H9 (cell line): ENCODE data around the gene CTAGE1. TPM values are rescaled to one million over a fixed set of nuclear protein-coding genes. Genes with fewer than 3 reads are reported as not detected.

ENCODE experiments used
- DNase-seq: peaks from one replicate; pipeline ENCODE4 v3.0.0-alpha.2; 2017
- H2AFZ ChIP-seq: one replicate; pipeline ENCODE4 v1.6.1; 2013; ENCODE audit warnings: mild to moderate bottlenecking, low read length, control low read depth, moderate library complexity
- H2AK5ac ChIP-seq: 2 replicates; pipeline ENCODE4 v1.6.1; 2013; ENCODE audit warnings: low read length, control low read depth, mixed read lengths; ENCODE audit not compliant: insufficient read length
- H2BK120ac ChIP-seq: one replicate; pipeline ENCODE4 v1.6.1; 2013; ENCODE audit warnings: low read depth, mild to moderate bottlenecking, low read length, control low read depth, inconsistent platforms; ENCODE audit not compliant: poor library complexity, severe bottlenecking
- H2BK12ac ChIP-seq: 2 replicates; pipeline ENCODE4 v1.6.1; 2013; ENCODE audit warnings: low read length, control low read depth, mixed read lengths, low read depth; ENCODE audit not compliant: insufficient read length
- H2BK15ac ChIP-seq: 2 replicates; pipeline ENCODE4 v1.6.1; 2013; ENCODE audit warnings: low read depth, low read length, control low read depth
- H2BK20ac ChIP-seq: one replicate; pipeline ENCODE4 v1.6.1; 2013; ENCODE audit warnings: low read depth, mild to moderate bottlenecking, low read length, control low read depth, inconsistent platforms; ENCODE audit not compliant: poor library complexity, severe bottlenecking
- H2BK5ac ChIP-seq: 2 replicates; pipeline ENCODE4 v1.6.1; 2013; ENCODE audit warnings: low read length, control low read depth, mixed read lengths; ENCODE audit not compliant: insufficient read length
- H3K14ac ChIP-seq: 2 replicates; pipeline ENCODE4 v1.6.1; 2013; ENCODE audit warnings: low read length, control low read depth; ENCODE audit not compliant: insufficient read depth
- H3K18ac ChIP-seq: 2 replicates; pipeline ENCODE4 v1.6.1; 2013; ENCODE audit warnings: low read depth, mild to moderate bottlenecking, mixed read lengths, low read length, control low read depth; ENCODE audit not compliant: insufficient read length
- H3K23ac ChIP-seq: 2 replicates; pipeline ENCODE4 v1.6.1; 2013; ENCODE audit warnings: low read length, control low read depth, mixed read lengths, low read depth; ENCODE audit not compliant: insufficient read length
- H3K23me2 ChIP-seq: 2 replicates; pipeline ENCODE4 v1.6.1; 2013; ENCODE audit warnings: low read depth, mild to moderate bottlenecking, mixed read lengths, low read length, control low read depth; ENCODE audit not compliant: insufficient read length, poor library complexity, severe bottlenecking
- H3K27ac ChIP-seq: 2 replicates; pipeline ENCODE4 v1.5.1; 2013; ENCODE audit warnings: low read length, control low read depth, mixed read lengths, low read depth; ENCODE audit not compliant: insufficient read length
- H3K27me3 ChIP-seq: 2 replicates; pipeline ENCODE4 v1.6.1; 2013; ENCODE audit warnings: low read length, control low read depth, inconsistent platforms; ENCODE audit not compliant: insufficient read depth
- H3K4ac ChIP-seq: 2 replicates; pipeline ENCODE4 v1.6.1; 2013; ENCODE audit warnings: low read depth, mild to moderate bottlenecking, control low read depth, inconsistent platforms, low read length, moderate library complexity
- H3K4me1 ChIP-seq: 2 replicates; pipeline ENCODE4 v1.6.1; 2013; ENCODE audit warnings: low read length, control low read depth, inconsistent platforms; ENCODE audit not compliant: insufficient read depth
- H3K4me2 ChIP-seq: 2 replicates; pipeline ENCODE4 v1.6.1; 2013; ENCODE audit warnings: low read length, control low read depth, mixed read lengths; ENCODE audit not compliant: insufficient read length, insufficient read depth
- H3K56ac ChIP-seq: 2 replicates; pipeline ENCODE4 v1.6.1; 2013; ENCODE audit warnings: low read depth, mild to moderate bottlenecking, mixed read lengths, low read length, control low read depth; ENCODE audit not compliant: insufficient read length
- H3K79me1 ChIP-seq: 2 replicates; pipeline ENCODE4 v1.6.1; 2013; ENCODE audit warnings: low read depth, mild to moderate bottlenecking, moderate library complexity, low read length, control low read depth, inconsistent platforms; ENCODE audit not compliant: insufficient read depth, poor library complexity, severe bottlenecking
- H3K79me2 ChIP-seq: 2 replicates; pipeline ENCODE4 v1.6.1; 2013; ENCODE audit warnings: low read length, control low read depth, inconsistent platforms; ENCODE audit not compliant: insufficient read depth
- H3K9ac ChIP-seq: 2 replicates; pipeline ENCODE4 v1.6.1; 2013; ENCODE audit warnings: low read length, control low read depth, mixed read lengths; ENCODE audit not compliant: insufficient read length; ENCODE audit errors: extremely low read depth
- H3K9me3 ChIP-seq: one replicate; pipeline ENCODE4 v1.6.1; 2013; ENCODE audit warnings: low read depth, low read length, inconsistent platforms; ENCODE audit not compliant: control insufficient read depth
- H3T11ph ChIP-seq: one replicate; pipeline ENCODE4 v1.6.1; 2013; ENCODE audit warnings: mild to moderate bottlenecking, low read length, control low read depth, inconsistent platforms
- H4K20me1 ChIP-seq: one replicate; pipeline ENCODE4 v1.6.1; 2013; ENCODE audit not compliant: control insufficient read depth, insufficient read length, insufficient read depth
- H4K5ac ChIP-seq: 2 replicates; pipeline ENCODE4 v1.6.1; 2013; ENCODE audit warnings: low read depth, mild to moderate bottlenecking, mixed read lengths, low read length, control low read depth; ENCODE audit not compliant: insufficient read length
- H4K8ac ChIP-seq: replicated peaks from 2 replicates; pipeline ENCODE4 v1.6.1; 2013; ENCODE audit warnings: low read length, control low read depth, mixed read lengths, low read depth; ENCODE audit not compliant: insufficient read length
- H4K91ac ChIP-seq: 2 replicates; pipeline ENCODE4 v1.6.1; 2013; ENCODE audit warnings: low read depth, mild to moderate bottlenecking, moderate library complexity, mixed read lengths, low read length, control low read depth; ENCODE audit not compliant: insufficient read length
- H3K27ac Mint-ChIP-seq, 3 experiments: 2 replicates in 2 of 3; 3 replicates in 1 of 3; pipeline ENCODE4 v1.8.0; 2020 to 2021; ENCODE audit warnings: mixed read lengths in 3 of 3, mild to moderate bottlenecking in 1 of 3, moderate library complexity in 1 of 3
- H3K27me3 Mint-ChIP-seq: 2 replicates; pipeline ENCODE4 v1.8.0; 2021; ENCODE audit warnings: low read depth, mild to moderate bottlenecking, moderate library complexity, mixed read lengths
- H3K36me3 Mint-ChIP-seq, 3 experiments: 2 replicates in 2 of 3; 3 replicates in 1 of 3; pipeline ENCODE4 v1.8.0; 2020 to 2021; ENCODE audit warnings: low read depth in 3 of 3, mixed read lengths in 3 of 3; ENCODE audit not compliant: insufficient read depth in 1 of 3
- H3K4me1 Mint-ChIP-seq, 2 experiments: 2 replicates each; pipeline ENCODE4 v1.8.0; 2020; ENCODE audit warnings: mixed read lengths in 2 of 2
- H3K4me3 Mint-ChIP-seq, 2 experiments: 2 replicates in 1 of 2; 3 replicates in 1 of 2; pipeline ENCODE4 v1.8.0; 2020 to 2021; ENCODE audit warnings: mild to moderate bottlenecking in 2 of 2, mixed read lengths in 2 of 2, moderate library complexity in 1 of 2
- H3K9me3 Mint-ChIP-seq, 2 experiments: 2 replicates in 1 of 2; 3 replicates in 1 of 2; pipeline ENCODE4 v1.8.0; 2020; ENCODE audit warnings: mild to moderate bottlenecking in 2 of 2, mixed read lengths in 2 of 2, moderate library complexity in 1 of 2
- WGBS: extraction: QIAGEN DNeasy Blood & Tissue Kit; methylation state at CpG from one replicate; pipeline ENCODE4 v1.1.7; 2013; ENCODE audit warnings: missing lambda C conversion rate, low lambda C conversion rate, mixed read lengths; ENCODE audit not compliant: insufficient read length; ENCODE audit errors: extremely low coverage; 5-methylcytosine and 5-hydroxymethylcytosine counted together
- total RNA-seq: library from RNA; stranded (reverse); gene quantifications from 2 replicates; pipeline ENCODE4 v1.2.1, GENCODE V29; 2021
- TF ChIP-seq, protein P1 (sequence below): fragments of 200-600 bp; sonication (generic); conservative IDR thresholded peaks from 3 replicates; pipeline ENCODE4 v1.8.0; 2021; ENCODE audit warnings: antibody characterized with exemption, mild to moderate bottlenecking

The CTAGE1 gene
- total RNA-seq, 1 experiment from 2014 or later, result not detected

DNA sequence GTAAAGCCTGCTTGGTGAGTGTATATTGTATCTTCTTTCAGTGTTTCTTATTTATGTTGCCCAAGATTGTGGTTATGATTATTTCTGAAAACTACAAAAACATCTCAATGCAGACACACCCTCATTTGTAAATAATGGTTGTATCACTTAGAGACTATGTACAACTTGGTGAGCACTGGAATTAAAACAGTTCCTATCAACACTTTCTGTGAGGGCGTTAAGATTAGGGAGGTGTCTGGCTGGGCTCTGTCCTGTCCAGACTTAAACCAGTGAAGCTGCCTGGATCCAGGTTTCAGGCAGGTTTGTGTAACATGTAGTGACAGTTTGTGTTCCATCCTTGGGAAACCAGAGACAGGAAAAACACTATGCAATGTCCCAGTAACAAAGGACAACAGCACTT is 49.7 kb downstream of the CTAGE1 start:
- Histone ChIP-seq H4K91ac (no peak overlapping the region), H3K18ac (no peak overlapping the region), H4K8ac (no peak overlapping the region), H2BK12ac (no peak overlapping the region), H2AFZ (no peak overlapping the region), H3T11ph (no peak overlapping the region), H3K14ac (no peak overlapping the region), H3K9me3 (no peaks in the 10 kb centered on the region), H3K23ac (no peak overlapping the region), H2BK5ac (no peak overlapping the region), H2BK120ac (no peak overlapping the region), H3K4me1 (no peaks in the 10 kb centered on the region), H4K5ac (no peak overlapping the region), H3K79me1 (no peaks in the 10 kb centered on the region), H3K56ac (no peak overlapping the region), H3K9ac (no peak overlapping the region), H2AK5ac (no peak overlapping the region), H2BK20ac (no peak overlapping the region), H3K4ac (no peak overlapping the region), H3K27ac (no peak overlapping the region), H2BK15ac (no peak overlapping the region), H3K79me2 (no peaks in the 10 kb centered on the region), H4K20me1 (no peaks in the 10 kb centered on the region), H3K4me2 (no peak overlapping the region), H3K23me2 (no peaks in the 10 kb centered on the region), H3K27me3 (no peaks in the 10 kb centered on the region)
- no peak overlapping the region for H3K4me3 Mint-ChIP-seq
- H3K4me1 Mint-ChIP-seq, result no peaks in the 10 kb centered on the region
- H3K27me3 Mint-ChIP-seq, result peaks cover 19% of the 10 kb centered on the region
- H3K9me3 Mint-ChIP-seq, result peaks cover 2 to 5% of the 10 kb centered on the region in 2 experiments; a peak in 4 of 5 replicates
- H3K36me3 Mint-ChIP-seq, result no peaks in the 10 kb centered on the region
- WGBS, result no CpG with 5 or more reads among the region's 1 CpG
- no peak overlapping the region for H3K27ac Mint-ChIP-seq
- no peak for DNase-seq
- TF ChIP-seq, protein P1, sequence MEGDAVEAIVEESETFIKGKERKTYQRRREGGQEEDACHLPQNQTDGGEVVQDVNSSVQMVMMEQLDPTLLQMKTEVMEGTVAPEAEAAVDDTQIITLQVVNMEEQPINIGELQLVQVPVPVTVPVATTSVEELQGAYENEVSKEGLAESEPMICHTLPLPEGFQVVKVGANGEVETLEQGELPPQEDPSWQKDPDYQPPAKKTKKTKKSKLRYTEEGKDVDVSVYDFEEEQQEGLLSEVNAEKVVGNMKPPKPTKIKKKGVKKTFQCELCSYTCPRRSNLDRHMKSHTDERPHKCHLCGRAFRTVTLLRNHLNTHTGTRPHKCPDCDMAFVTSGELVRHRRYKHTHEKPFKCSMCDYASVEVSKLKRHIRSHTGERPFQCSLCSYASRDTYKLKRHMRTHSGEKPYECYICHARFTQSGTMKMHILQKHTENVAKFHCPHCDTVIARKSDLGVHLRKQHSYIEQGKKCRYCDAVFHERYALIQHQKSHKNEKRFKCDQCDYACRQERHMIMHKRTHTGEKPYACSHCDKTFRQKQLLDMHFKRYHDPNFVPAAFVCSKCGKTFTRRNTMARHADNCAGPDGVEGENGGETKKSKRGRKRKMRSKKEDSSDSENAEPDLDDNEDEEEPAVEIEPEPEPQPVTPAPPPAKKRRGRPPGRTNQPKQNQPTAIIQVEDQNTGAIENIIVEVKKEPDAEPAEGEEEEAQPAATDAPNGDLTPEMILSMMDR, result no peak
